ENCODE results near the gene CABLES1. TPM values are rescaled to one million over a fixed set of nuclear protein-coding genes. Genes with fewer than 3 reads are reported as not detected.

Gene CABLES1
- total RNA-seq, 2 experiments from 2014 or later: not detected

DNA sequence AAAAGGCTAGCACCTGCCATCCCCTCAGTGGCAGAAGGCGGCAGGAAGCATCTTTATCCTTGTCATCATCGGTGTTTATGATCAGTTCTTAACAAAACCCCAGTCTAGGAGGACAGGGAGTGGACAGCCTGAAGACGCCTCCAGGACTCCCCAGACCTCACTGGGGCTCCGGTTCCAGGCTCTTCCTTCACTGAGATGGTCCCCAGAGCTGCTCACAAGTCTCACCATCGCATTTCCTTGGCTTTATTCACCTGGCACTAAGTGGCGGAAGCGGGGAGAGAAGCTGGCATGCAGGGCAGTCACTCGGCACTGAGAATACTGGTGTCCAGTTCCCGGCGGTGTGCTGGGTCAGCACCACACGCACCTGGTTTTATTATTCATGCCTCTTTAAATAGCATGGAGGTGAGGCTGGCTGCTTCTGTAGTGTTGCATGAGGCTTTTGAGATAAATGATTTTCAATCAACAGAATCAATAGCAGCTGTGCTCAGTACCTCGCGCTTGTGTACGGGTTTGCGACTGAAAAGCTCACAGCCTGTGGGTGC is 68.7 kb downstream of the CABLES1 start:
- H3K4me1 Mint-ChIP-seq (ENCODE audit: low read depth): peaks cover 5% of the 10 kb centered on the region
- CTCF ChIA-PET: interaction anchor here (0.6 kb wide), 1 partner anchor 481 kb away, joined by 3 read pairs; no protein-coding TSS in a partner anchor
- Histone ChIP-seq H3K27me3 (ENCODE audit: control insufficient read depth in 1 of 2, insufficient read depth in 2 of 2, low read length in 2 of 2) (no peaks in the 10 kb centered on the region), H3K9me3 (ENCODE audit: control insufficient read depth in 1 of 2, insufficient read depth in 1 of 2, low read length in 2 of 2) (peaks cover 0 to 5% of the 10 kb centered on the region in 2 experiments), H3K4me3 (ENCODE audit: low read length) (no peak overlapping the region), H3K27ac (ENCODE audit: low read depth in 1 of 2, low read length in 2 of 2) (no peak overlapping the region), H3K4me1 (ENCODE audit: insufficient read depth, low read length) (peaks cover 5% of the 10 kb centered on the region), H3K36me3 (ENCODE audit: insufficient read depth, low read length) (no peaks in the 10 kb centered on the region)
- no peak overlapping the region for H3K4me3 Mint-ChIP-seq
- no peak for ATAC-seq (ENCODE audit: poor library complexity)
- TF ChIP-seq, protein P1, sequence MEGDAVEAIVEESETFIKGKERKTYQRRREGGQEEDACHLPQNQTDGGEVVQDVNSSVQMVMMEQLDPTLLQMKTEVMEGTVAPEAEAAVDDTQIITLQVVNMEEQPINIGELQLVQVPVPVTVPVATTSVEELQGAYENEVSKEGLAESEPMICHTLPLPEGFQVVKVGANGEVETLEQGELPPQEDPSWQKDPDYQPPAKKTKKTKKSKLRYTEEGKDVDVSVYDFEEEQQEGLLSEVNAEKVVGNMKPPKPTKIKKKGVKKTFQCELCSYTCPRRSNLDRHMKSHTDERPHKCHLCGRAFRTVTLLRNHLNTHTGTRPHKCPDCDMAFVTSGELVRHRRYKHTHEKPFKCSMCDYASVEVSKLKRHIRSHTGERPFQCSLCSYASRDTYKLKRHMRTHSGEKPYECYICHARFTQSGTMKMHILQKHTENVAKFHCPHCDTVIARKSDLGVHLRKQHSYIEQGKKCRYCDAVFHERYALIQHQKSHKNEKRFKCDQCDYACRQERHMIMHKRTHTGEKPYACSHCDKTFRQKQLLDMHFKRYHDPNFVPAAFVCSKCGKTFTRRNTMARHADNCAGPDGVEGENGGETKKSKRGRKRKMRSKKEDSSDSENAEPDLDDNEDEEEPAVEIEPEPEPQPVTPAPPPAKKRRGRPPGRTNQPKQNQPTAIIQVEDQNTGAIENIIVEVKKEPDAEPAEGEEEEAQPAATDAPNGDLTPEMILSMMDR (IDR thresholded peaks at IDR 0.05): no peak
- no peak for DNase-seq
- no peaks in the 10 kb centered on the region for H3K9me3 Mint-ChIP-seq
- H3K27me3 Mint-ChIP-seq: peaks cover 3% of the 10 kb centered on the region
- POLR2A ChIA-PET: no interaction called here
- H3K27ac Mint-ChIP-seq: no peak overlapping the region
- intact Hi-C loops (cut with DNase I, micrococcal nuclease): no loop called here
- no peaks in the 10 kb centered on the region for H3K36me3 Mint-ChIP-seq (ENCODE audit: low read depth)

DNA sequence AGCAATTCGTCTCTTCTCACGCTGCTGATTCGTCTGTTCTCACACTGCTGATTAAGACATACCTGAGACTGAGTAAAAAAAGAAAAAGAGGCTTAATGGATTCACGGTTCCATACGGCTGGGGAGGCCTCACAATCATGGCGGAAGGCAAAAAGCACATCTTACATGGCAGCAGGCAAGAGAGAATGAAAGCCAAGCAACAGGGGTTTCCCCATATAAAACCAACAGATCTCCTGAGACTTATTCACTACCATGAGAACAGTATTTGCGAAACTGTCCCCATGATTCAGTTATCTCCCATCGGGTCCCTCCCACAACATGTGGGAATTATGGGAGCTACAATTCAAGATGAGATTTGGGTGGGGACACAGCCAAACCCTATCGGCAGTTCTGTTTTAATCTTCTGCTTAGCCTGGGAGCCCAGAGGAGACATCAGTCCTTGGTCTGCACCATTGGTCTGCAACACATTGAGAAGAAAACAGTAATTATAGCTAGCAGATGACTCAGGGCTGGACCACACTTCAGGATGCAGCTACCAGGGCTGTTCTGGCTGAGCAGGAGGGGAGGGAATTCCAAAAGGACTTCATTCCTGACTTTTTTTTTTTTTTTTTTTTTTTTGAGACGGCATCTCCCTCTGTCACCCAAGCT is 69.4 kb downstream of the CABLES1 start:
- CTCF ChIA-PET: interaction anchor here (0.6 kb wide), 1 partner anchor 24 kb away, joined by 4 read pairs; no protein-coding TSS in a partner anchor

DNA sequence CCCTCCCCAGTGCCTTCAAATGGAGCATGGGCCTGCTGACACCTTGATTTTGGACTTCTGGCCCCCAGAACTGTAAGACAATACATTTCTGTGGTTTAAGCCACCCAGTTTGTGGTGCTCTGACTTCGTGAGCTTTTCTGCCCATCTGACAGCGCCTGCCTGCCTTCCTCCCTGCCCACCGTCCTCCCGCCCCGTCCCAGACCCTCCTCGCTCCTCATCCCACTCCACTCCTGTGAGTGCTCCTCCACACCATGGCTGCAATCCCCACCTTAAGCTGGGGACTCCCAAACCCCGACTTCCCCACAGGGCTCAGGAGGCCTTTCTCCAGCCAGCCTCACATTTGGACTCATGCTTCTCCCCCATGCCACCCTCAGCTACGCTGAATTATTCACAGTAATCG is 70.7 kb downstream of the CABLES1 start:
- TF ChIP-seq, protein P1 (IDR thresholded peaks at IDR 0.05): no peak
- Mint-ChIP-seq H3K4me3 (no peak overlapping the region), H3K36me3 (ENCODE audit: low read depth) (no peaks in the 10 kb centered on the region), H3K27ac (no peak overlapping the region), H3K27me3 (peaks cover 8% of the 10 kb centered on the region), H3K4me1 (ENCODE audit: low read depth) (peaks cover 5% of the 10 kb centered on the region), H3K9me3 (no peaks in the 10 kb centered on the region)
- intact Hi-C loops (cut with DNase I, micrococcal nuclease): no loop called here
- Histone ChIP-seq H3K36me3 (ENCODE audit: insufficient read depth, low read length) (no peaks in the 10 kb centered on the region), H3K4me1 (ENCODE audit: insufficient read depth, low read length) (peaks cover 5% of the 10 kb centered on the region), H3K4me3 (ENCODE audit: low read length) (no peak overlapping the region), H3K27ac (ENCODE audit: low read depth in 1 of 2, low read length in 2 of 2) (no peak overlapping the region), H3K9me3 (ENCODE audit: control insufficient read depth in 1 of 2, insufficient read depth in 1 of 2, low read length in 2 of 2) (peaks cover 0 to 5% of the 10 kb centered on the region in 2 experiments), H3K27me3 (ENCODE audit: control insufficient read depth in 1 of 2, insufficient read depth in 2 of 2, low read length in 2 of 2) (no peaks in the 10 kb centered on the region)
- ATAC-seq (ENCODE audit: poor library complexity) (no peak), DNase-seq (no peak)
- ChIA-PET CTCF (interaction anchor here (0.6 kb wide), 1 partner anchor 173 kb away, joined by 3 read pairs; no protein-coding TSS in a partner anchor), POLR2A (no interaction called here)

More for the DNA sequence above, 69.4 kb downstream of the CABLES1 start:
- Mint-ChIP-seq H3K27me3 (peaks cover 3% of the 10 kb centered on the region), H3K27ac (no peak overlapping the region), H3K36me3 (ENCODE audit: low read depth) (no peaks in the 10 kb centered on the region), H3K4me3 (no peak overlapping the region), H3K4me1 (ENCODE audit: low read depth) (peaks cover 5% of the 10 kb centered on the region), H3K9me3 (no peaks in the 10 kb centered on the region)
- intact Hi-C loops (cut with DNase I, micrococcal nuclease): no loop called here
- DNase-seq (no peak), ATAC-seq (ENCODE audit: poor library complexity) (no peak)
- POLR2A ChIA-PET: no interaction called here
- H3K27me3 ChIP-seq (ENCODE audit: control insufficient read depth in 1 of 2, insufficient read depth in 2 of 2, low read length in 2 of 2): no peaks in the 10 kb centered on the region
- no peak overlapping the region for H3K27ac ChIP-seq (ENCODE audit: low read depth in 1 of 2, low read length in 2 of 2)
- H3K4me1 ChIP-seq (ENCODE audit: insufficient read depth, low read length): peaks cover 5% of the 10 kb centered on the region
- no peak overlapping the region for H3K4me3 ChIP-seq (ENCODE audit: low read length)
- no peaks in the 10 kb centered on the region for H3K36me3 ChIP-seq (ENCODE audit: insufficient read depth, low read length)
- TF ChIP-seq, protein P1 (IDR thresholded peaks at IDR 0.05): no peak
- H3K9me3 ChIP-seq (ENCODE audit: control insufficient read depth in 1 of 2, insufficient read depth in 1 of 2, low read length in 2 of 2): peaks cover 0 to 5% of the 10 kb centered on the region in 2 experiments
